Uterus (tissue), 4 donors: ENCODE data around the gene JARID2. TPM values are rescaled to one million over a fixed set of nuclear protein-coding genes. Genes with fewer than 3 reads are reported as not detected.

ENCODE experiments used
- DNase-seq, 2 donors: peaks; one replicate each; pipeline ENCODE4 v3.0.0-alpha.2; 2019 to 2020
- H3K27ac ChIP-seq, 2 donors: fragments of 200-600 bp; sonication (generic); 1 replicate in 1 of 2; 2 replicates in 1 of 2; pipeline ENCODE4 v1.5.1; 2016 to 2018
- H3K27me3 ChIP-seq, 2 donors: fragments of 200-600 bp; sonication (generic); one replicate each; pipeline ENCODE4 v1.5.1; 2018 to 2019; ENCODE audit warnings: control low read depth in 1 of 2
- H3K36me3 ChIP-seq, 2 donors: fragments of 200-600 bp; sonication (generic); one replicate each; pipeline ENCODE4 v1.5.1; 2019; ENCODE audit warnings: control low read depth in 1 of 2
- H3K4me1 ChIP-seq, 2 donors: fragments of 200-600 bp; sonication (generic); one replicate each; pipeline ENCODE4 v1.5.1; 2018 to 2019; ENCODE audit warnings: control low read depth in 1 of 2
- H3K4me3 ChIP-seq, 2 donors: fragments of 200-600 bp; sonication (generic); 1 replicate in 1 of 2; 2 replicates in 1 of 2; pipeline ENCODE4 v1.5.1; 2018 to 2019; ENCODE audit warnings: mild to moderate bottlenecking in 1 of 2
- H3K9me3 ChIP-seq, 2 donors: fragments of 200-600 bp; sonication (generic); one replicate each; pipeline ENCODE4 v1.5.1; 2019; ENCODE audit warnings: control low read depth in 1 of 2
- CTCF ChIP-seq, 4 experiments: fragments of 200-600 bp in 2 of 4; fragments of 450-650 bp in 2 of 4; sonication (generic) in 2 of 4; IDR thresholded peaks; one replicate each; pipeline ENCODE4 v1.5.1; 2016 to 2019; ENCODE audit warnings: antibody characterized with exemption in 4 of 4, mild to moderate bottlenecking in 2 of 4, moderate library complexity in 1 of 4
- POLR2A ChIP-seq, 2 donors: fragments of 450-650 bp; IDR thresholded peaks; one replicate each; pipeline ENCODE4 v1.6.1; 2016; ENCODE audit warnings: antibody characterized with exemption in 2 of 2, mild to moderate bottlenecking in 1 of 2, moderate library complexity in 1 of 2
- intact Hi-C: fragments of 100-400 bp; cut with DNase I; formaldehyde crosslinking; loops from one replicate; pipeline ENCODE4 v1.15.1; 2023; ENCODE audit warnings: low total_unique reads
- total RNA-seq, 4 donors: library from RNA; depleted of rRNA in 3 of 4; stranded (reverse); fragments of >200 nt in 3 of 4; gene quantifications; one replicate each; pipeline versions ENCODE4 v1.1.0 to v1.2.4, GENCODE V29; 2014 to 2023
- donor health status: DM: yes; HTN: yes; CAD: no.

Gene JARID2
- total RNA-seq, 4 donors from 2014 or later, result 2.6 to 15.8 (median 8.0) TPM

- TF ChIP-seq CTCF (IDR thresholded peaks at IDR 0.05) (no peak), POLR2A (IDR thresholded peaks at IDR 0.05) (no peak)
- Histone ChIP-seq H3K27ac (no peak overlapping the region), H3K27me3 (no peaks in the 10 kb centered on the region), H3K4me3 (no peak overlapping the region), H3K9me3 (no peaks in the 10 kb centered on the region), H3K4me1 (no peaks in the 10 kb centered on the region), H3K36me3 (no peaks in the 10 kb centered on the region)
- DNase-seq, result no peak
- intact Hi-C loops, result no loop called here
Measured at GRCh38 chr6:15356937-15357336, 111.1 kb downstream of the JARID2 start.

GRCh38 chr6:15357782-15358181 lies 111.9 kb downstream of the JARID2 start:
- no peaks in the 10 kb centered on the region for H3K9me3 ChIP-seq
- H3K27ac ChIP-seq, result no peak overlapping the region
- H3K4me3 ChIP-seq, result no peak overlapping the region
- no peak for TF ChIP-seq CTCF (IDR thresholded peaks at IDR 0.05)
- TF ChIP-seq POLR2A (IDR thresholded peaks at IDR 0.05), result no peak
- H3K27me3 ChIP-seq, result no peaks in the 10 kb centered on the region
- no peaks in the 10 kb centered on the region for H3K36me3 ChIP-seq
- no peak for DNase-seq
- intact Hi-C loops, result no loop called here
- H3K4me1 ChIP-seq, result no peaks in the 10 kb centered on the region

- DNase-seq, result no peak
- H3K4me1 ChIP-seq, result no peaks in the 10 kb centered on the region
- no peak overlapping the region for H3K4me3 ChIP-seq
- H3K9me3 ChIP-seq, result no peaks in the 10 kb centered on the region
- H3K27me3 ChIP-seq, result no peaks in the 10 kb centered on the region
- TF ChIP-seq POLR2A (IDR thresholded peaks at IDR 0.05) (no peak), CTCF (IDR thresholded peaks at IDR 0.05) (no peak)
- intact Hi-C loops, result no loop called here
- no peak overlapping the region for H3K27ac ChIP-seq
- H3K36me3 ChIP-seq, result no peaks in the 10 kb centered on the region
Measured at GRCh38 chr6:15358579-15359327, 112.9 kb downstream of the JARID2 start.

GRCh38 chr6:15359335-15359862 lies 113.5 kb downstream of the JARID2 start:
- Histone ChIP-seq H3K4me1 (no peaks in the 10 kb centered on the region), H3K27me3 (no peaks in the 10 kb centered on the region), H3K27ac (no peak overlapping the region), H3K4me3 (no peak overlapping the region), H3K9me3 (no peaks in the 10 kb centered on the region), H3K36me3 (no peaks in the 10 kb centered on the region)
- intact Hi-C loops, result no loop called here
- TF ChIP-seq POLR2A (IDR thresholded peaks at IDR 0.05), result no peak
- TF ChIP-seq CTCF (IDR thresholded peaks at IDR 0.05), result no peak
- peak; percentile 19 to 35 for DNase-seq

- Histone ChIP-seq H3K4me1 (no peaks in the 10 kb centered on the region), H3K4me3 (no peak overlapping the region), H3K27me3 (no peaks in the 10 kb centered on the region), H3K36me3 (no peaks in the 10 kb centered on the region), H3K9me3 (no peaks in the 10 kb centered on the region), H3K27ac (no peak overlapping the region)
- no peak for DNase-seq
- intact Hi-C loops, result no loop called here
- TF ChIP-seq POLR2A (IDR thresholded peaks at IDR 0.05) (no peak), CTCF (IDR thresholded peaks at IDR 0.05) (no peak)
Measured at GRCh38 chr6:15360300-15360699, 114.4 kb downstream of the JARID2 start.
